GM19324 (cell line): Measurements from ENCODE around the gene S100A7.

Experiments
- ATAC-seq: cut with Tn5 transposase; IDR thresholded peaks from one replicate; pipeline ENCODE4 v1.9.1; 2021; ENCODE audit warnings: mild to moderate bottlenecking, moderate library complexity; ENCODE audit not compliant: unreplicated experiment, low FRiP score

The S100A7 gene

DNA sequence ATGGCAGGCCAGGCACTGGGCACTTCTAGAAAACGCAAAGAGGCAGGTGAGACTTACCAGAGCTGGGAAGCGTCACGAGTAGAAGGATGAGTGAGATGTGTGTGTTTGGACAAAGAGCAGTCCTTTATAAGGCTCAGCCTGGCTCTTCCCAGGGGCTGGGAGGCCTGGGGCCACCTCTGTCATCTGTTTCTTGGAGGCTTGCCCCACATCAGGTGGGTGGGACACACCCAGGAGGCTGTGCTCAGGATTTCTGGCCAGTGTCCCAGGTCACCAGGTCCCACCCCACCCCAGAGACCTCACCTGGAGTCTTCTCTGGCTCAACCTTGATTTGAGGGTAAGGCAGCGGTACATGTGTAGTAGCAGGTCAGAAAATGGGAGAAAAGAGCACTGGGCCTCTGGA lies at the start of gene S100A7:
Gene S100A7, minus strand, starts transcription at position 101 of the 400 bp plus-strand sequence. CDS start 1,638 bp downstream, outside the sequence.
- ATAC-seq: no peak

DNA sequence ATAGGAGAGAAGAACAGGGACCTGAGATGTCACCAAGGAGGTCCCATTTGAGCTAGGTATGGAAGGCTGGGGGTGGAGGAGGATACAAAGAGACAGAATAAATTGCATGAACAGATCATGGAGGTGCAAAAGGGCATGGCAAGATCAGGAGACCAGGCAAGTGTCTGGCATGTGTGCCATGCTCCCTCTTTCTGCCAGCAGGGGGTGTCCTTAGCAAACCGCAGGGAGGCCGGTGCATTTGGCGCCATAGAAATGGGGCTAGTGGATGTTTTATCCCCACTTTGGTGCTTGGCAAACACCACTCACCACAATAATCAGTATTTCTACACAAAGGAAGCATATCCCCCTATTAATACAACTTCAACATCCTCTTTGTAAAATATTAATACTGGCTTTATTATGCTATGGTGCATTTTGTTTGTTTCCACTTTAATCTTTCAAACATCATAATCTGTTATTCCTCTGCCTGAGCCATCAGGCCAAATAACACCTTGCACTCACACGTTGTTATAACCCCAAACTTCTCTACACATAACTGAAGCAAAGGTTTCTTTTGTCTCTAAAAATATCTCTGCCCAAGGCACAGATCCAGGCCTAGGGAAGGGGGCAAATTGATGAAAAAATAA lies 49.4 kb upstream of the S100A7 start:
- peak; percentile 50 for ATAC-seq

- no peak for ATAC-seq
Observed at GRCh38 chr1:153509036-153509435, 48.6 kb upstream of the S100A7 start.

GRCh38 chr1:153507926-153508583 lies 47.6 kb upstream of the S100A7 start:
- no peak for ATAC-seq

- no peak for ATAC-seq
Observed at GRCh38 chr1:153506831-153507413, 46.5 kb upstream of the S100A7 start.

DNA sequence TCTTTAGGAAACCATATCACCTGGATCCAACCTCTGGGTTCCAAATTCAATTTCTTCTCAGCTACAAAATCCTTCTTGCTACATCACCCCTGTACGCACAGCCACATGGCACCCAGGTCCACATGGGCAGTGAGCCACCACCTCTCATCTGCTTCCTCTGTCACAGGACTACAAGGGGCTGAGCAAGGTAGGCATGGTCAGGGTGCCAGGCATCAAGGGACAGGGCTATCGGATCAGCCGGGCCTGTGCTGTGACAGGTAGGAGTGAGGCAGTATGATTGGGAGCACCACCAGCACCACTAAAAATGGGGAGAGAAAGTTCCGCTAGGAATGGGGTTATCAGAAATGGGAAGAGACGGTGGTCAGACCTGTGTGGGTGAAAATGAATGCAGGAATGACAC lies 45.9 kb upstream of the S100A7 start:
- no peak for ATAC-seq

- no peak for ATAC-seq
Observed at GRCh38 chr1:153505576-153505975, 45.1 kb upstream of the S100A7 start.

- no peak for ATAC-seq
Observed at GRCh38 chr1:153503766-153504165, 43.3 kb upstream of the S100A7 start.

- ATAC-seq: no peak
Observed at GRCh38 chr1:153498746-153499145, 38.3 kb upstream of the S100A7 start.

- no peak for ATAC-seq
Observed at GRCh38 chr1:153495536-153495935, 35.1 kb upstream of the S100A7 start.

DNA sequence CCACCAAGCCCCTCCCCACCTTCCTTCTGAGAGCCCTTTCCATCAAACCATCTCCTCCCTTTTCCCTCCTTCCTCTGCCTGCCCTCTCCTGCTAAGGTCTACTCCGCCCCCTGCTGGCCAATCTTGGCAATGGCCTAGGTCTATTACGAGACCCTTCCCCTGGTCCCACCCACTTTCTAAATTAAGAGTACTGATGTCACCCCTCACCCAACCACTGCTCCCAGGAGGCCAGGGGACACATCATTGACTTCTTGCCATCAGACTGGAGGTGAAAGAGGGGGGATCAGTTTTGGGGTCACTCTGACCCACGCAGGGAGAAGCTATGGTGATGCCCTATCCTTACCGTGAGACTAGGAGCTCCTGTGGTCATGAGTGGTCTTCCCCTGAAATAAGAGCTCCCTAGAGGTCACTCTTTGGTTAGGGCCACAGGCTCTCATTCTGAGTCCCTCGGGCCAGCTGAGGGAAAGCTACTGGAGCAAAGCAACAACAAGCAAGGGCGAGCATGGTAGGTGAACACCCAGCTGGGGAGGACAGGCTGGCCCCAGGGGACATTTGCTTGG lies 34.6 kb upstream of the S100A7 start:
- no peak for ATAC-seq

GRCh38 chr1:153493343-153493960 lies 33.0 kb upstream of the S100A7 start:
- ATAC-seq: no peak

- no peak for ATAC-seq
Observed at GRCh38 chr1:153490272-153491051, 30.0 kb upstream of the S100A7 start.

DNA sequence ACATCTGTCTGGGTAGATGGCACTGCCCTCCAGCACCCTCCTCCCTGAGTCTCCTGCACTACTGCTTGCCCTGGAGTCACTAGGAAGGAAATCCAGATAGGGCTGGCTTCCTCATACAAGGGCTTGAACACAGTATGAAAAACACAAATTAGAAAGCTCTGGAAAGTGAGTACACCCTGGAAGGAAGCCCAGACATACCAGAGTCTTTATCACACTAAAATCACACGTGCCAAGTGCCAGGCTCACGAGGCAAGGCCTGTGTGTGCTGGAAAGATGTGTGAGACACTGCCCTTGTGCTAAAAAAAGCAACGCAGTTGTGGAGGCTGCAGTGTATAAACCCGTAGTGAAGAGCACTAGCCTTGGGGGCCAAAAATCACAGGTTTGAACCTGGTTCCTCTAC lies 28.3 kb upstream of the S100A7 start:
- ATAC-seq: no peak

- no peak for ATAC-seq
Observed at GRCh38 chr1:153487707-153488106, 27.3 kb upstream of the S100A7 start.

DNA sequence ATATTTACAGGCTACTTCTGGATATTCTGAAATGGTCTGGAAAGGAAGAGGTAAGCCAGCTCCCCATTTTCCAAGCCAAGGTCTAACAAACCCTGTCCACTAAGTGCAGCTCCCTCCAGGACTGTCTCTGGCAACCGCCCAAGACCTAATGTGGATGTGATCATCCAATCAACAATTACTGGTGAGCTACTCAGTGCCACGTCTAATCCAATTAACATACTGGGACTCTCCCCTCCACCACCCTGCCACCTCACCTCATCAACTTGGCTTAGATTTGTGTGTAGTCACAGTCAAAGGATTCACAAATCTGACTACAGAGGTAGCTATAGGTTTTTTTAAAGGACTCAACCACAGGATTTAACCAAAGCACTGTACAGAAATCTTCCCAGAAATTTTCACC lies 25.4 kb upstream of the S100A7 start:
- no peak for ATAC-seq

DNA sequence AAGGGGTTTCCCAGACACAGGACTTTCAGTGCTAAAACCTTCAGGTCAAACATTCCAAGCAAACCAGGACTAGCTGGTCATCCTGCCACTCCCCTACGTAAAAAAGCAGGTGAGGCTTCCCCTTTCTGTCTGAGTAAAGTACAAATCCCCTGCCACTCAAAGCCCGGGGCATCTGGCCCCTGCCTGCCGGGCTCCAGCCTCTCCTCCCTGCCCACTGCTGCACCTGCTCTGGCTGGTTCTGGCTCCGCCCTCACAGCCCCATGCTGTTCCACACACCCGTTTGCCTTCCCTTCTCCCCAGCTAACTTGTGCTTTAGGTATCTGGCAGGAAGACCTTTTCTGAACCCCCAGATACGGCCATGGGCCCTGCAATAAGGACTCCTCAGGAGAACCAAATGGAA lies 23.3 kb upstream of the S100A7 start:
- no peak for ATAC-seq

GRCh38 chr1:153481124-153481523 lies 20.7 kb upstream of the S100A7 start:
- no peak for ATAC-seq

DNA sequence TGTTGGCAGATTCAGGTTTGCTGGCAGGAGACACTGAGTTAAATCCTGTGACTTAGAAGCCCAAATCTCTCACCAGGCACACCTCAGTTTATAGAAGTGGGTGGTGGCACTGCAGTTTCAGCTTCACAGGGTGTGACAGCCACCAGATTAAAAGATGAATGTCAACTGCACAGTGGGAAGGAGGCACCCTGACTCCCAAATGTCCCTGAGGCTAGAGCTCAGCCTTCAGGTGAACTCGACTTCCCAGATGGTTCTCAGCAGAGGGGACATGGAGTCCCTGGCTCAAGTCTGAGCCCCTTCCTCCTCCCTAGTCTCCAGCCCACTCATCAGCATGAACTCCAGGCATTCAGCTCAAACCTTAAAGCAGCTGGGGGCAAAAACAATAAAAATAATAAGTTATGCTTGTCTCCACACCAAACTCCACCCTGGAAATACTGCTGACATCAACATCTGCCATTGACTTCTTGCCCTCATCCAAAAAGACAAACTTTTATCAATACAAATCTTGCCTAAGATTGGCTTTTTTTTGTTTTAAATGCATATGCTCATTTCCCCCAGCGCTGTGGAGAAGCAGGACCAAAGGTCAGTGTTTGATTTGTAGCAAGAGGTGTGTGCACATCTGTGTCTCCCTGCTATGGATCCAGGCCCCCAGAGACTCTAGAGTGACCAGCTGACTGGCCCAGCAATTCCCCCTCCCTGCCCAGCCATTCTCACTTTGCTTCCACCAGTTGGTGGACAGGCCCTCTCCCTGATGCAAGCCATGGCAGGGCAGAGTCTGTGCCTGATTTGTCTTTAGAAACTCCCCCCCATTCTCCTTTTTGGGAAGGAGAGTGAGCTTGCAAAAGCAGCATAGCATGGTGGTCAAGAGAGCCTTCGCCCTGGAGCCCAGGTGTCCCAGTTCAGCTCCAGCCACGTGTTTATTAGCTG lies 18.5 kb upstream of the S100A7 start:
- ATAC-seq: no peak
